SH-SY5Y (cell line): ENCODE results near the gene BCL2L2.

Source experiments
- GATA2 ChIP-seq: IDR thresholded peaks from 2 replicates; pipeline ENCODE4 v1.6.1; 2011; ENCODE audit warnings: mild to moderate bottlenecking, low read depth, low read length
- GATA3 ChIP-seq: IDR thresholded peaks from 2 replicates; pipeline ENCODE4 v1.6.1; 2011; ENCODE audit warnings: low read depth, mild to moderate bottlenecking, low read length, moderate library complexity

The BCL2L2 gene

GRCh38 chr14:23306412-23307145 is at the start of gene BCL2L2:
Gene BCL2L2 (plus strand): TSS chr14:23306833. CDS start chr14:23307768, 935 bp downstream.
- TF ChIP-seq GATA2 = no peak
- no peak for TF ChIP-seq GATA3

GRCh38 chr14:23258256-23258655 is 48.4 kb upstream of the BCL2L2 start:
- TF ChIP-seq GATA3 (no peak), GATA2 (no peak)

- TF ChIP-seq GATA2 (no peak), GATA3 (no peak)
Observed at GRCh38 chr14:23259426-23259825, 47.2 kb upstream of the BCL2L2 start.

- TF ChIP-seq GATA3 (no peak), GATA2 (no peak)
Observed at GRCh38 chr14:23269193-23269592, 37.4 kb upstream of the BCL2L2 start.

GRCh38 chr14:23275412-23275811 is 31.2 kb upstream of the BCL2L2 start:
- no peak for TF ChIP-seq GATA2
- TF ChIP-seq GATA3 = no peak

- TF ChIP-seq GATA2 (no peak), GATA3 (no peak)
Observed at GRCh38 chr14:23277189-23277588, 29.4 kb upstream of the BCL2L2 start.

- TF ChIP-seq GATA3 (no peak), GATA2 (no peak)
Observed at GRCh38 chr14:23281247-23281646, 25.4 kb upstream of the BCL2L2 start.

- TF ChIP-seq GATA3 (no peak), GATA2 (no peak)
Observed at GRCh38 chr14:23284654-23285529, 21.7 kb upstream of the BCL2L2 start.

GRCh38 chr14:23285530-23286019 is 21.1 kb upstream of the BCL2L2 start:
- TF ChIP-seq GATA2 (no peak), GATA3 (no peak)

- TF ChIP-seq GATA3 (no peak), GATA2 (no peak)
Observed at GRCh38 chr14:23286020-23286901, 20.4 kb upstream of the BCL2L2 start, which contains the start of gene HOMEZ. Gene HOMEZ (minus strand): TSS chr14:23286132. CDS start chr14:23285952, 180 bp downstream.

- TF ChIP-seq GATA2 (no peak), GATA3 (no peak)
Observed at GRCh38 chr14:23286902-23287479, 19.6 kb upstream of the BCL2L2 start.

GRCh38 chr14:23294734-23295561 is 11.7 kb upstream of the BCL2L2 start:
- TF ChIP-seq GATA2 (peak; percentile 65), GATA3 (no peak)

- TF ChIP-seq GATA2 = no peak
- no peak for TF ChIP-seq GATA3
Observed at GRCh38 chr14:23296012-23296777, 10.4 kb upstream of the BCL2L2 start.
